ENCODE results near the gene OR6B2.
"Not testable (repeated sequence)": the region's sequence is repeated elsewhere in the genome, so short reads cannot be mapped to it uniquely, and the experiment has no call there.

OR6B2 gene

DNA sequence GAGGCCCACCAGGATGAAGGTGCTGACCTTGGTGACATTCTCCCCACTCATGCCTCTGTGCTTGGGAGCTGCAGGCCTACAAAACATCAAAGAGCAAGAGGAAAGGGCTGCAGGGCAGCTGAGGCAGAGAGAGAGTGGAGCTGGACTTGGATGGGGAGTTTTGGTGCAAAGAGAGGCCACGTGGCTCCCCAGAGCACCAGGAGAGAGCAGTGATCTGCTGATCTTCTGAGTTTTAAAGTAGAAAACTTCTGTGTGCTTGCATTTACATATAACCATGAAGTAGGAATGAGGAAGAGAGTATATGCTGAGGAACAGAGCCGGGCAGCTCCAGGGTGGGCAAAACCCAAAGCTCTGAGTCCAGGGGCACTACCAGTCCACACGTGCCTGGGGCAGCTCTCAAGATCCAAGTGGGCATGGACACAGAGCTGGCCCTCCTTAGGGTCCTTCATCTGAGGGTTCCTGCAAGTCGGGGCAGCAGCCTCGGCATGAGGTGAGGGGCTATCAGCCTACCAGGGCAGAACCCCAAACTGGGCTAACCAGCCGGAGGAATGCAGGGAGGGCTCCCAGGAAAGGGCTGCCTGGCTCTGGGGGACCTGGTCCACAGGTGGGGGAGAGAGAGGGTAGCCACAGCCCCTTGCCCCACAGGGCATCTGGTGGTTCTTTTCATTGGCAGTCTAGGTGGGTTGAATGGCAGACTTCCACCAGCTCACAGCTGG, at the start of gene OR6B2:
OR6B2 (minus strand) TSS at position 51 of the 716 bp plus-strand sequence; CDS start at position 51, 0 bp downstream.
- DNase-seq = no peak

DNA sequence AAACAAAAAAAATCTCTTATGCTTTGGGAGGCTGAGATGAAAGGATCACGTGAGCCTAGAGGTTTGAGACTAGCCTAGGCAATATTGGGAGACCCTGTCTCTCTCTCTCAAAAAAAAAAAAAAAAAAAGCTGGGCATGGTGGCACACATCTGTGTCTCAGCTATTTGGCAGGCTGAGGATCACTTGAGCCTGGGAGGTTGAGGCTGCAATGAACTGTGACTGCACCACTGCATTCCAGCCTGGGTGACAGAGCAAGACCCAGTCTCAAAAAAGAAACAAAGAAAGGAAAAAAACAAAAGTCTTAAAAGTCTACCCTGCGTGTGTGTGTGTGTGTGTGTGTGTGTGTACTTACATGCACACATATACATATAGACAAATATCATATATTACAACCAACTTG, 48.4 kb upstream of the OR6B2 start:
- no peak for DNase-seq

DNA sequence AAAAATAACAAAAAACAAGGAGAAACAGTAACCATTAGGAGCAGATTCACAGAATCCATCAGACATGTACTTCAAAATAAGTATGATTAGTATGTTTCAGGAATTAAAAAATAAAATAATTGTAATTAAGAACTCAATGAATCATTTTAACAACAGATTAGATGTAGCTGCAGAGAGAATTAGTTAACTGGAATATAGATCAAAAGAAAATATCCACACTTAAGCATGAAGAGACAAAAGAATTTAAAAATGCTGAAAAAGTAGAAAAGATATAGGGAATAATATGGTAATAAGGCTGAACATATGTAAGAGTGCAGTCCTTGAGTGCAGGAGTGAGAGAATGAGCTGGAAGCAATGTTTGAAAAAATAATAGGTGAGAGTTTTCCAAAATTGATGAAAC, 47.2 kb upstream of the OR6B2 start:
- no peak for DNase-seq

DNA sequence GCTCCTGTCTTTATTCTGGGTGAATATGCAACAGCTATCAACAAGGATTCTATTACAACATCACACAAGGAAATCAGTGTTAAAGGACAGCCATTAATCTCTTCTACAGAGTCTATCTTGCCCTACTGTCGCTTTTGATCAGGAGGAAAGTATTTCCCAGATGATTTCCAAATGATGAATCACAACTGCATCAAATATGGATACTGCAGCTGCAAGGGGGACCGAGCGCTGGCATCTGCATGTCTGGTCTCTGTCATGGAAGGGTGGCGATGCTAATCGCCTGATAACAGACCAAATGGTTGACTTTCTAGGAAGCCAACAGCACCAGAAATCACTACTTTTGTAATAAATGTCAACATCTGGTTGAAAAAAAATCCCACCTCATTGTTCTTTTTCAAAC, 44.3 kb upstream of the OR6B2 start:
- no peak for DNase-seq

DNA sequence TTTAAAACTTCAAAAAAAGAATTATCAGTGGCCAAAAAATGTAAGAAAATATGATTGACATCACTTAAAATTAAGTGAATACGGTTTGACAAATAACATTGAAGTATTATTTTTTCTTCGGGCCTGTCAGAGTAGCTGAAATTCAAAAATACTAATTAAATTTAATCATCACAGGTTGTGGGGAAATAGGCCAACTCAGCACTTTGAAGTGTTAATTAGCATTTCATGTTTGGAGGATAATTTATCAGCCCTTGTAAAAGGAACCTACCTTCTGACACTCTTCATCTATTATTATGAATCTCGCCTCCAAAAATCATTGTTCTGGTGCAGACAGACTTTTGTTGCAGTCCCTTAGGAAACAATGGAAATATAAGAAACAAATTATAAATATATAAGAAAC, 40.7 kb upstream of the OR6B2 start:
- DNase-seq = no peak

DNA sequence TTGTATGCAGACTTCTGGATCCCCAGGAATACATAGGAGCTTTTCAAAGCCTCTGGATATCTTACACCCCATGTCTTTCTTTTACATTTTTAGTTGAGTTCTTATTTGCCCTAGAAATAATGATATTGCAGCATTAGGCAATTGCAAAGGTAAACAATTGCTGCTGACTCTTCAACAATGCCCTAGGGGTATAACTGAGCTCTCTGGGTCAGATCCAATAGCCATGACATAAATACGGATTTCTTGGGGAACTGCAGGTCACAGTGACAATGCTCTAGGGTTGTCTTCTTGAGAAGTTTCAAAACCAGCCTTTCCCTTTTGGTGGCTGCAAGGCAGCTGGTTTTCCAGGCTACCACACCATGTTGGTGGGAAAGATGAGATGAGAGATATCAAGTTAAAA, 39.6 kb upstream of the OR6B2 start:
- no peak for DNase-seq

DNA sequence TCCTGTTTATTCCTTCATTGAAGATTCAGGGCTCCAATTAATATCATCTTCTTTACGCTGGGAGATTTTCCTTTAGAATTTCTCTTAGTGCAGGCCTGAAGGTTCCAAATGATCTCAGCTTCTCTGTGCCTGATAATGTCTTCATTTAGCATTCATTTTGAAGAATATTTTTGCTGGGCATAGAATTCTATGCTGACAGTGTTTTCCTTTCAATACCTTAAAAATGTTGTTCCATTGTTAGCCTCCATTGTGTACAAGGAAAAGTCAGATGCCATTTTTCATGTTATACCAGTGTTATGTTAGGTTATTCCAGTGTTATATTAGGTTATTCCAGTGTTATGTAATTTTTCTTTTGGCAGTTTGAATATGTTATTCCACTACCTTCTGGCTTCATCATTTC, 38.0 kb upstream of the OR6B2 start:
- DNase-seq = no peak

DNA sequence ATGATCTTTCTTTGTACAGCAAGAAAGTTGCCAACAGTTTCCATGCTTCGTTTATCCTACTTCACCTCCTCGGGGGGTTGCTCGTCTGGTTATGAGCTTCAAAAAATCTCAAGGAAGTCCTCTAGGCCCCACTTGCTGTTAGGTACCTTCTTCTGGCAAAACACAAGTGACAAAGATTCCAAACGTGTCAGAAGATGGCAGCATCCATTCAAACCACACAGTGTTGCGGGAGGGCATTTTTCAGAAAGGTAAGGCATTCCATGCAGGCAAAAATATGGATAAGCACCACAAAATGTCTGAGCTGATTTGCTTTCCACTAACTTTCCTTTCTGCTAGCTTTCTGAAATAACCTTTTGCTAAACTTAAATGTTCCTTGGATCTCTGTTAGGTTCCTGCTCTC, 36.3 kb upstream of the OR6B2 start:
- DNase-seq = no peak

DNA sequence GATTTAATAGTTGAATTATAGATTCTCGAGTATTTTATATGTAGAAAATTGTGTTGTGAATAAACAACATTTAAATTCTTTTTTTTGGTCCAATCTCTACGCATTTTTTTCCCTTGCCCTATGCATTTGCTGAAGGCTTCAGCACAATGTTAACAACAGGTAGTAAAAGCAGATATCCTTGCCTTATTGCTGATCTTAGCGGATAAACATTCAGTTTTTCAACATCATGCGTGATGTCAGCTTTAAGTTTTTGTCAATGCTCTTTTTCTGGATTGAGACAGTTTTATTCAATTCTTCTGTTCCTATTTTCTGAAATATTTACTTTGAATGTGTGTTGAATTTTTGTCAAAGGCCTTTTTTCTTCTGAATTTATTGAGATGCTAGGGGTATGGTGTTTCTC, 34.7 kb upstream of the OR6B2 start:
- DNase-seq = no peak

DNA sequence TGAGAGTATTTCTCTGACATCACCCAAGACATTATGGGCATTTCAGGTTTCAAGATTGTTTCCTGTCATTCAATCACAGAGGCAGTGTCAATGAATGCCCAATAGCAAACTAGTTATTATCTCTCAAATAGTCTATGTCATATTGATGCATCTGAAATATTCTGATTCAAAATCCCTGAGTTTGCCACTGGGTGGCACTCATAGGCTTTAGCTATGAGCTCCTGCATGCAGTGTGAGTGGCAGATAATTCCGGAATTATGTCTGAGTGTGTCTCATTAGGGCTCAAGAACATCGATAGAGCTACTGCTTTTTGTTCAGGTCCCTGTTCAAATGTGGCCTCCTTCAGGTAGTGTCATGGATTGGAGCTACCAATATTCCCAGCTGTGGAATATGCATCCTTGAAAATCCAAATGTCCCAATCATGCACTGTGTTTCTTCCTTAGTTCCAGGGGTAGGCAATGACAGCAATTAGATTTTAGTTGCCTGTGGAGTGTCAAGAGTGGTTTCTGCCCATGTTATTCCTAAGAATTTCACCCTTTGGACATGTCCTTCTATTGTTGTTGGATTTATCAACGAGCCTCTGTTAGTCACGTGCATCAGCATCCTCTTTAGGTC, 30.9 kb upstream of the OR6B2 start:
- peak; percentile 2 to 54 (median 22) for DNase-seq

DNA sequence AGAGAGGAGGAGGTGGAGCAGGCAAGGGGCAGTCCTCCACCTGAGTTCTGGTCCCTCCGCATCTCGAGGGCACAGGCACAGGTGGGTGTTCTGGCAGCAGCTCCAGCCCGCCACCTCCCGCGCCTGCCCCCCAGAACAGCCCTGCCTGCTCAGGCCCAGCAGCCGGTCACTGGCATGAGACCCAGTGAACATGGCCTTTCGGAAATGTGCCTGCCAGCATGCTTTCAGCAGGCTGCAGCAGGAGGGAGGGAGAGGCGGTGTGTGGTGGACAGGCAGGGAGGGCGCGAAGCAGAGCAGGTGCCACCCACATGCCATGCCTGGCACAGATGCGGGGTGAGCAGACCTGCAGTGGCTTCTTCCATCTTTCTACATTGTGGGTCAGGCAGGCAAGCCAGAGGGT, 26.4 kb upstream of the OR6B2 start:
- DNase-seq = no peak

DNA sequence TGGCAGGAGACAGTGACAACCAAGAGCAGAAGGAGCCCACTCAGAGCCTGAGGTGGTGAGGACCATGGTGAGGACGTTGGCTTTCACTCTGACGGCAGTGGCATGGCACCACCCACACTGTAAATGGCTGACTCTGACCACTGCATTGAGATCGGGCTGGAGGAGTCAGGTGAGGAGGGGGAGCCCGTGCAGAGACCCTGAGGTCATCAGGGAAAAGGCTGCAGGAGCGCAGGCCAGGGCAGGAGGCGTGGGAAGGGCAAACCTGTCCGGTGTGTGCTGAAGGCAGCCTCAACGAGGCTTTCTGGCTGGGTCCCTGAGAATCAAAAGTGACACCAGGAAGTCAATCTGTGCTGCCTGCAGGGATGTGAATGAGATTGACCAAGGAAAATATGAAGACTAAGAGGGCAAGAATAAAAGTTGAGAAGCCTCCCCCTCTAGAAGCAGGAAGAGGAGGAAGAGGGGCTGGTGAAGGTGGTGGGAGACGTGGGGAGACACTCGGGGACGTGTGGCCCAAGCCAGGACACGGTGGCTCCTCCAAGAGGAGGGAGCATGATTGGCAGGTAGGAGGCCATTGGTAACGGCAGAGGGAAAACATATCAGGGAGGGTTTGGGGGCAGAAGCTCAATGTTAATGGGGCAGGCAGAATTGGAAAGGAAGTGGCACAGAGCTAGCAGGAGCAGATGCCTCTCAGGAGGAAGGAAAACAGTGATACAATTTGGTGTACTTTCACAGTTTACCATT, 25.1 kb upstream of the OR6B2 start:
- no peak for DNase-seq

DNA sequence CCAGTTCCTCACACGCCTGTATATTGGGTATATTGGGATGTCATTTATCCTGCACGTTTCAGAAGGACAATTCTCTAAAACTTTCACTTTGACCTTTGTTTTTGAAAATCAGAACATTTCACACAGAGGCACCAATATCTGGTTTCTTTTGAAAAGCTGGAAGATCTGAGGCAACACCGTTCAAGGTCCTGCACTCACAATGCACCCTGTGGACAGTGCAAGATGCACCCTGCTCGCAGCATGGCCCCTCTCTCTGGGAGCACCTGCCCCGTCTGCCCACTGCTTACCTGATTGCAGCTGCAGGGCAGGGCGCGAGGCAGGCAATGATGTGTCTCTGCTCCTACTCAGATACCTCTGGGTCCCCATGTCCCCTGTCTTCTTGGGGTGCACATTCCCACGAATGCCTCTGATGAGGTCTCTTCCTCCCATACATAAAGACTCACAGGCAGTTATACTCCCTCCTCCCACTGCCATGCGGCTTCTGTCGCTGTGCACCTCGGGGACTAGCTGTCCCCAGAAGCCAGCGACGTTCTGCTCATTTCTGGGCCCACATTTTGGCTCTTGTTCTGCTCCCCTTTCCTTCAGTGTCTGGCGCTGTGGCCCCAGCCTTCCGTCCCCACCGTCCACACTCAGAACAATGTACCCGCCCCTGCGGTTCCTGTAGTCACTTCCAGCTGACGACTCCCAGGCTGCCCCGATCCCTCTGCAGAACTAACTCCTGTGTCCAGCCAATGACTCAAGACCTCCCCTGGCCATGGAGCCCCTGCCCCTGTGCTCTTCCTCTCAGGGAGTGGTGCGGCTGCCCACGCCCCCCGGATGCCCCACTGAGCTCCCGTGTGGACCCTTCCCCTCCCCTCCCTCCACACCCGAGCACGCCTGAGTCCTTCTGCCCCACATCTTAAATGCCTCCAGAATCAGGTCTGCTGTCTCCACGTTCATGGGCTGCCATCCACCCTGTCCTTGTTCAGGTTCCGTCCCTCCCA, 23.2 kb upstream of the OR6B2 start, which contains the start of gene OR6B3:
OR6B3 (minus strand) TSS at position 349 of the 983 bp plus-strand sequence.
- no peak for DNase-seq

DNA sequence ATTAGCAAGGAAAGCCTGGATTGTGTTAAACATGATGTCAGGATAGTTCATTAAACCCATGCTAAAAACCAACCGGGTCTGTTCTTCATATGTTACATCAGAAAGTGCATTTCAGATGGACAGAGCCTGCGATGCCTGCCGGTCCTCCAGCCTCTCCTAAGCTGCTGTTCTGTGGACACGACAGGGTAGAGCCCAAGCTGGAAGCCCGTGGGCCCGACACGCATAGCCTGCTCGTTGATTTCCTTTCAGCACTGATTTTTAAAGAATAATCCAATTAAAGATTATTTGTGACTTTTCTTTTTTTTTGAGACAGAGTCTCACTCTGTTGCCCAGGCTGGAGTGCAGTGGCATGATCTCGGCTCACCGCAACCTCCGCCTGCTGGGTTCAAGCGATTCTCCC, 22.3 kb upstream of the OR6B2 start:
- no peak for DNase-seq

DNA sequence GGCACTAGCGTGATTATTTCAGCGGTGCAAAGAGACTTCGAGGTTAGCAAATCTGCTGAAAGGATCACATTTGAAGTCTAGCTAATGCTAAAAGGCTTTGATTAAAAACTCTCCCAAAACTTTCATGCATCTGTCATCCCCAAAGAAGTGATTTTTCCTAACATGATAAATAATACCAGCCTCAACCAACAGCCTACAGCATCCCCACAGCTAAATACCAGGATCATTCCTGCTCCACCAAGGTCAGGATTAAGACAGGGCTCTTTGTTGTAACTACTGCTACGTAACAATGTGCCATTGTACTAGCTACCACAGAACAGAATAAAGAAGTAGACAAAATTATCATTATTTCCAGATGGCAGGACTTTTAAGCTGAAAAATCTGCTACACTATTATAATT, 21.5 kb upstream of the OR6B2 start:
- DNase-seq = no peak

DNA sequence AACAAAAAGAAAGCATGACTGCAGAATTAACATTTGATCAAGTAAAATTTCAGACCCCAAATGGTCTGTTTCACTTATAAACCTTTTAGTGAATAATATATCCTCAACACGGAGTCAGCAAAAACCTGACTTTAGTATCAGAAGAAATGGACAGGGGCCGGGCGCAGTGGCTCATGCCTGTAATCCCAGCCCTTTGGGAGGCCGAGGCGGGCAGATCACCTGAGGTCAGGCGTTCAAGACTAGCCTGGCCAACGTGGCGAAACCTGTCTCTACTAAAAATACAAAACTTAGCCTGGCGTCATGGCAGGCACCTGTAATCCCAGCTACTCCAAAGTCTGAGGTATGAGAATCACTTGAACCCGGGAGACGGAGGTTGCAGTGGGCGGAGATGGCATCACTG, 20.0 kb upstream of the OR6B2 start:
- no peak for DNase-seq

DNA sequence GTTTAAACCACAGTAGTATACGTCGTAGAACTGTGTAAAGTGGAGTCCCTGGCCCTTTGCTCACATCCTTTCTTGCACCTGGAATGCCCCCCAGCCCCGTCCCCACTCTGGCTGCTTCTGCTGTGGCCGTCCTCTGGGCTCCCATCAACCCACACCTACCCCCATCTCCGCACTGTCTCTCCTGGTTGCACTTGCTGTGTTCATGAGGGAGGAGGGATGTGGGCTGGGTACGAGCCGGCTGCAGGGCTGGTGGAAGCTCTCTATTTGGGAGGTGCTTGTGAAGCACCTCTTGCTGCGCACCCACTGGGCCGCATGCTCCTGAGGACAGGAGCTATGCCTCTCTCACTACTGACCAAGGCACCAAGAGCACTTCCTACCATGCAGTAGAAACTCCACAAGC, 18.0 kb upstream of the OR6B2 start:
- DNase-seq = no peak

DNA sequence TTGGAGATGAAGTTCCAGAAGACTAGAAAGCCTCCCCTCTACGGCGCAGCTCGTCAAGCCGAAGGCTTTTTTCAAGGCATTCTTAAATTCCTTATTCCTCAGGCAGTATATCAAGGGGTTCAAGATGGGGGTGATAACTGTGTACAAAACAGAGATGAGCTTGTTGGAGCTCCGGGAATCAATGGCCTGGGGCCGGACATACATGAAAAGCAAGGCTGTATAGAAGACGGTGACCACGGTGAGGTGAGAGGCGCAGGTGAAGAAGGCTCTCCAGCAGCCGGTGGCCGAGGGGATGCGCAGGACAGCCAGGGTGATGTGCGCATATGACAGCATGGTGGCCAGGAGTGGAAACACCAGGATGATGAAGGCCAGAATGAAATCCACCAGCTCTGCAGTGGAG, 14.9 kb upstream of the OR6B2 start:
- no peak for DNase-seq

DNA sequence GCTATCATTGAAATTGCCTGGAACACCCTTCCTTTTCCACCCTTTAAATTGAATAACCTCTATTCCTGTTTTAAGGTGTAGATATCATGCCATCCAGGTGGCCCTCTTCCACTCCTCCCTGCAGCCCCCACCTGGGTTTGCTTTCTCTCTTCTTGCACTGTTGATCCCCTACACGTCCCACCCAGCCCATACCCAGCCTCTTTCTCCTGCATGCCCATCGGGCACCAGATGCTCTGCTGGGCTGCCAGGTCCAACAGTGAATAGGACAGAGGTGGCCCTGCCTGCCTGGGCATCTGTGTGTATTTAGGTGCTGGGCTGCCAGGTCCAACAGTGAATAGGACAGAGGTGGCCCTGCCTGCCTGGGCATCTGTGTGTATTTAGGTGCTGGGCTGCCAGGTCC, 13.9 kb upstream of the OR6B2 start:
- not testable (repeated sequence) for DNase-seq

DNA sequence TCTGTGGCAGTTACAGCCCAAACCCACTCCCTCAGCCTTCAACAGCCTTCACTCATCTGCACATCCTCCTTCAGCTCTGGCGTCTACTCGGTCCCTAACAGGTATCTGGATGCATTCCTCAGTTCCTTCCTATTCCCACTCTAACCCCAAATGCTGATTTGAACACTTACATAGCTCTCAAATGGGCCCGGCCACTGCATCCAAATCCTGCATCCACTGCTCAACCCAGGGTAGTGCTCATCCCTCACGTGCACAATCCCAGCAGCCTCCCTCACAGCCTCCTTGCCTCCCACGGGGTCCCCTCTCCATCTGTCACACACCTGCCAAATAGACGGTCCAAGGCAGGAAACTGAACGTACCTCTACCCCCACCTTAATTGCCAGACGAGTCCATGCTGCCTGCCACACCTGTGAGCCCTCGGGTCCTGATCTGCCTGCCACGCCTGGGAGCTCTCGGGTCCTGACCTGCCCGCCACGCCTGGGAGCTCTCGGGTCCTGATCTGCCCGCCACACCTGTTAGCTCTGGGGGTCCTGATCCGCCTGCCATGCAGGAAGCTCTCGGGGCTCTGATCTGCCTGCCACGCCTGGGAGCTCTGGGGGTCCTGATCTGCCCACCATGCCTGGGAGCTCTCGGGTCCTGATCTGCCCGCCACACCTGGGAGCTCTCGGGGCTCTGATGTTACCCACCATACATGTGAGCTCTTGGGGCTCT, 13.2 kb upstream of the OR6B2 start:
- DNase-seq = no peak

DNA sequence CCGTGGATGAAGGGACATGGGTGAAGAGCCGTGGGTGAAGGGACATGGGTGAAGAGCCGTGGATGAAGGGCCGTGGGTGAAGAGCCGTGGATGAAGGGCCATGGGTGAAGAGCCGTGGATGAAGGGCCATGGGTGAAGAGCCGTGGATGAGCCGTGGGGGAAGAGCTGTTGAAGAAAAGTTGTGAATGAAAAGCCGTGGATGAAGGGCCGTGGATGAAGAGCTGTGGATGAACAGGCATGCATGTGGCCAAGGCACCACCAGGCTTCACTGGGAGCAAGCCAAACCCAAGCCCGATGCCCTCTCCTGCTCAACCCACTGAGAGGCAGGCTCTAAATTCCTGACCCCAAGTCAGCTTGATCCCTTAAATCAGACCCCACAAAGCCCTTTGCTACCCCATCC, 12.5 kb upstream of the OR6B2 start:
- DNase-seq = no peak

DNA sequence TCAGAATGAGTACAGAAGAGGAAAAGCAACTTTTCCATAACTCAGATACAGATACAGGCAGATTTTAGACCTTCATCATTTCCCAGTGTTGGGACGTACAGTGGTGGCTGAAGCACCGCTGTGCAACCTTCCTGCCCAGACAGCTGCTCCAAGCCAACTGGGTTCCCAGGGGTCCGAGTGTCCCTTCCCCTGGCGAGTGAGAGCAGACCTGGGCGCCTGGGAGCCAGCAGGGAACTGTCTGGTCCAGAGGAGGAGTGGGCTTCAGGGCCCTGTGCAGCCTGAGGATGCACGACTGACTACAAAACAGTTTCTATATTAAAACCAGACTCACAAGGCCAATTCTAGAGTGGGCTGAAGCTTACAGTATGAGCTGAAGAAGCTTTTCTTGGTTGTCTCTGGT, 11.1 kb upstream of the OR6B2 start:
- DNase-seq = no peak

Measured in stimulated activated naive CD4-positive, alpha-beta T cell (primary cell).